H9 (cell line): ENCODE results near the gene CES5A. TPM values are rescaled to one million over a fixed set of nuclear protein-coding genes. Genes with fewer than 3 reads are reported as not detected.

Experiments
- DNase-seq: peaks from one replicate; pipeline ENCODE4 v3.0.0-alpha.2; 2017
- H2AFZ ChIP-seq: one replicate; pipeline ENCODE4 v1.6.1; 2013; ENCODE audit warnings: mild to moderate bottlenecking, low read length, control low read depth, moderate library complexity
- H2AK5ac ChIP-seq: 2 replicates; pipeline ENCODE4 v1.6.1; 2013; ENCODE audit warnings: low read length, control low read depth, mixed read lengths; ENCODE audit not compliant: insufficient read length
- H2BK120ac ChIP-seq: one replicate; pipeline ENCODE4 v1.6.1; 2013; ENCODE audit warnings: low read depth, mild to moderate bottlenecking, low read length, control low read depth, inconsistent platforms; ENCODE audit not compliant: poor library complexity, severe bottlenecking
- H2BK12ac ChIP-seq: 2 replicates; pipeline ENCODE4 v1.6.1; 2013; ENCODE audit warnings: low read length, control low read depth, mixed read lengths, low read depth; ENCODE audit not compliant: insufficient read length
- H2BK15ac ChIP-seq: 2 replicates; pipeline ENCODE4 v1.6.1; 2013; ENCODE audit warnings: low read depth, low read length, control low read depth
- H2BK20ac ChIP-seq: one replicate; pipeline ENCODE4 v1.6.1; 2013; ENCODE audit warnings: low read depth, mild to moderate bottlenecking, low read length, control low read depth, inconsistent platforms; ENCODE audit not compliant: poor library complexity, severe bottlenecking
- H2BK5ac ChIP-seq: 2 replicates; pipeline ENCODE4 v1.6.1; 2013; ENCODE audit warnings: low read length, control low read depth, mixed read lengths; ENCODE audit not compliant: insufficient read length
- H3K14ac ChIP-seq: 2 replicates; pipeline ENCODE4 v1.6.1; 2013; ENCODE audit warnings: low read length, control low read depth; ENCODE audit not compliant: insufficient read depth
- H3K18ac ChIP-seq: 2 replicates; pipeline ENCODE4 v1.6.1; 2013; ENCODE audit warnings: low read depth, mild to moderate bottlenecking, mixed read lengths, low read length, control low read depth; ENCODE audit not compliant: insufficient read length
- H3K23ac ChIP-seq: 2 replicates; pipeline ENCODE4 v1.6.1; 2013; ENCODE audit warnings: low read length, control low read depth, mixed read lengths, low read depth; ENCODE audit not compliant: insufficient read length
- H3K23me2 ChIP-seq: 2 replicates; pipeline ENCODE4 v1.6.1; 2013; ENCODE audit warnings: low read depth, mild to moderate bottlenecking, mixed read lengths, low read length, control low read depth; ENCODE audit not compliant: insufficient read length, poor library complexity, severe bottlenecking
- H3K27ac ChIP-seq: 2 replicates; pipeline ENCODE4 v1.5.1; 2013; ENCODE audit warnings: low read length, control low read depth, mixed read lengths, low read depth; ENCODE audit not compliant: insufficient read length
- H3K27me3 ChIP-seq: 2 replicates; pipeline ENCODE4 v1.6.1; 2013; ENCODE audit warnings: low read length, control low read depth, inconsistent platforms; ENCODE audit not compliant: insufficient read depth
- H3K4ac ChIP-seq: 2 replicates; pipeline ENCODE4 v1.6.1; 2013; ENCODE audit warnings: low read depth, mild to moderate bottlenecking, control low read depth, inconsistent platforms, low read length, moderate library complexity
- H3K4me1 ChIP-seq: 2 replicates; pipeline ENCODE4 v1.6.1; 2013; ENCODE audit warnings: low read length, control low read depth, inconsistent platforms; ENCODE audit not compliant: insufficient read depth
- H3K4me2 ChIP-seq: 2 replicates; pipeline ENCODE4 v1.6.1; 2013; ENCODE audit warnings: low read length, control low read depth, mixed read lengths; ENCODE audit not compliant: insufficient read length, insufficient read depth
- H3K56ac ChIP-seq: 2 replicates; pipeline ENCODE4 v1.6.1; 2013; ENCODE audit warnings: low read depth, mild to moderate bottlenecking, mixed read lengths, low read length, control low read depth; ENCODE audit not compliant: insufficient read length
- H3K79me1 ChIP-seq: 2 replicates; pipeline ENCODE4 v1.6.1; 2013; ENCODE audit warnings: low read depth, mild to moderate bottlenecking, moderate library complexity, low read length, control low read depth, inconsistent platforms; ENCODE audit not compliant: insufficient read depth, poor library complexity, severe bottlenecking
- H3K79me2 ChIP-seq: 2 replicates; pipeline ENCODE4 v1.6.1; 2013; ENCODE audit warnings: low read length, control low read depth, inconsistent platforms; ENCODE audit not compliant: insufficient read depth
- H3K9ac ChIP-seq: 2 replicates; pipeline ENCODE4 v1.6.1; 2013; ENCODE audit warnings: low read length, control low read depth, mixed read lengths; ENCODE audit not compliant: insufficient read length; ENCODE audit errors: extremely low read depth
- H3K9me3 ChIP-seq: one replicate; pipeline ENCODE4 v1.6.1; 2013; ENCODE audit warnings: low read depth, low read length, inconsistent platforms; ENCODE audit not compliant: control insufficient read depth
- H3T11ph ChIP-seq: one replicate; pipeline ENCODE4 v1.6.1; 2013; ENCODE audit warnings: mild to moderate bottlenecking, low read length, control low read depth, inconsistent platforms
- H4K20me1 ChIP-seq: one replicate; pipeline ENCODE4 v1.6.1; 2013; ENCODE audit not compliant: control insufficient read depth, insufficient read length, insufficient read depth
- H4K5ac ChIP-seq: 2 replicates; pipeline ENCODE4 v1.6.1; 2013; ENCODE audit warnings: low read depth, mild to moderate bottlenecking, mixed read lengths, low read length, control low read depth; ENCODE audit not compliant: insufficient read length
- H4K8ac ChIP-seq: replicated peaks from 2 replicates; pipeline ENCODE4 v1.6.1; 2013; ENCODE audit warnings: low read length, control low read depth, mixed read lengths, low read depth; ENCODE audit not compliant: insufficient read length
- H4K91ac ChIP-seq: 2 replicates; pipeline ENCODE4 v1.6.1; 2013; ENCODE audit warnings: low read depth, mild to moderate bottlenecking, moderate library complexity, mixed read lengths, low read length, control low read depth; ENCODE audit not compliant: insufficient read length
- H3K27ac Mint-ChIP-seq, 3 experiments: 2 replicates in 2 of 3; 3 replicates in 1 of 3; pipeline ENCODE4 v1.8.0; 2020 to 2021; ENCODE audit warnings: mixed read lengths in 3 of 3, mild to moderate bottlenecking in 1 of 3, moderate library complexity in 1 of 3
- H3K27me3 Mint-ChIP-seq: 2 replicates; pipeline ENCODE4 v1.8.0; 2021; ENCODE audit warnings: low read depth, mild to moderate bottlenecking, moderate library complexity, mixed read lengths
- H3K36me3 Mint-ChIP-seq, 3 experiments: 2 replicates in 2 of 3; 3 replicates in 1 of 3; pipeline ENCODE4 v1.8.0; 2020 to 2021; ENCODE audit warnings: low read depth in 3 of 3, mixed read lengths in 3 of 3; ENCODE audit not compliant: insufficient read depth in 1 of 3
- H3K4me1 Mint-ChIP-seq, 2 experiments: 2 replicates each; pipeline ENCODE4 v1.8.0; 2020; ENCODE audit warnings: mixed read lengths in 2 of 2
- H3K4me3 Mint-ChIP-seq, 2 experiments: 2 replicates in 1 of 2; 3 replicates in 1 of 2; pipeline ENCODE4 v1.8.0; 2020 to 2021; ENCODE audit warnings: mild to moderate bottlenecking in 2 of 2, mixed read lengths in 2 of 2, moderate library complexity in 1 of 2
- H3K9me3 Mint-ChIP-seq, 2 experiments: 2 replicates in 1 of 2; 3 replicates in 1 of 2; pipeline ENCODE4 v1.8.0; 2020; ENCODE audit warnings: mild to moderate bottlenecking in 2 of 2, mixed read lengths in 2 of 2, moderate library complexity in 1 of 2
- CTCF ChIP-seq: fragments of 200-600 bp; sonication (generic); conservative IDR thresholded peaks from 3 replicates; pipeline ENCODE4 v1.8.0; 2021; ENCODE audit warnings: antibody characterized with exemption, mild to moderate bottlenecking
- WGBS: extraction: QIAGEN DNeasy Blood & Tissue Kit; methylation state at CpG from one replicate; pipeline ENCODE4 v1.1.7; 2013; ENCODE audit warnings: missing lambda C conversion rate, low lambda C conversion rate, mixed read lengths; ENCODE audit not compliant: insufficient read length; ENCODE audit errors: extremely low coverage; 5-methylcytosine and 5-hydroxymethylcytosine counted together
- total RNA-seq: library from RNA; stranded (reverse); gene quantifications from 2 replicates; pipeline ENCODE4 v1.2.1, GENCODE V29; 2021

The CES5A gene
- total RNA-seq, 1 experiment from 2014 or later: not detected

- H3K4me1 ChIP-seq: no peaks in the 10 kb centered on the region; the same call in 1 of the 2 replicates
Observed at GRCh38 chr16:55892821-55893220, 17.6 kb upstream of the CES5A start.

More at GRCh38 chr16:55892821-55893220, 17.6 kb upstream of the CES5A start:
- no peak overlapping the region for H2AFZ ChIP-seq
- no peaks in the 10 kb centered on the region for H3K79me2 ChIP-seq
- no peak overlapping the region for H4K91ac ChIP-seq
- H3K4me2 ChIP-seq: no peak overlapping the region
- no peak overlapping the region for H2BK15ac ChIP-seq
- WGBS: no CpG with 5 or more reads among the region's 2 CpGs
- DNase-seq: no peak
- H4K5ac ChIP-seq: no peak overlapping the region
- no peaks in the 10 kb centered on the region for H3K23me2 ChIP-seq
- H4K8ac ChIP-seq: no peak overlapping the region
- H4K20me1 ChIP-seq: no peaks in the 10 kb centered on the region
- H2AK5ac ChIP-seq: no peak overlapping the region
- H3K9me3 Mint-ChIP-seq: peaks cover 46 to 47% of the 10 kb centered on the region in 2 experiments
- no peak overlapping the region for H2BK12ac ChIP-seq
- no peaks in the 10 kb centered on the region for H3K27me3 ChIP-seq
- H3K18ac ChIP-seq: no peak overlapping the region
- H2BK20ac ChIP-seq: no peak overlapping the region
- peaks cover 8% of the 10 kb centered on the region for H3K27me3 Mint-ChIP-seq
- no peak overlapping the region for H3K4ac ChIP-seq
- H3K27ac Mint-ChIP-seq: no peak overlapping the region
- H3K79me1 ChIP-seq: no peaks in the 10 kb centered on the region
- H3K27ac ChIP-seq: no peak overlapping the region
- no peak overlapping the region for H2BK120ac ChIP-seq
- TF ChIP-seq CTCF: no peak
- H3K56ac ChIP-seq: no peak overlapping the region
- peaks cover 0 to 7% of the 10 kb centered on the region in 2 experiments; a peak in 2 of 4 replicates for H3K4me1 Mint-ChIP-seq
- H3K36me3 Mint-ChIP-seq: peaks cover 10 to 13% (median 12%) of the 10 kb centered on the region in 3 experiments
- no peaks in the 10 kb centered on the region for H3K9me3 ChIP-seq
- H3K14ac ChIP-seq: no peak overlapping the region
- H3T11ph ChIP-seq: no peak overlapping the region
- H3K23ac ChIP-seq: no peak overlapping the region
- H2BK5ac ChIP-seq: no peak overlapping the region
- H3K4me3 Mint-ChIP-seq: no peak overlapping the region
- H3K9ac ChIP-seq: no peak overlapping the region
